Glutamatergic neuron (in vitro differentiated cells): ENCODE results near the gene TMEM120B. TPM values are rescaled to one million over a fixed set of nuclear protein-coding genes. Genes with fewer than 3 reads are reported as not detected.

Experiments used
- DNase-seq: peaks from one replicate; pipeline ENCODE4 v3.0.0; 2022
- H3K27ac Mint-ChIP-seq: one replicate; pipeline ENCODE4 v1.8.0; 2020; ENCODE audit warnings: mild to moderate bottlenecking, mixed read lengths, inconsistent platforms; ENCODE audit not compliant: unreplicated experiment
- H3K27me3 Mint-ChIP-seq: one replicate; pipeline ENCODE4 v1.8.0; 2020; ENCODE audit warnings: mild to moderate bottlenecking, moderate library complexity, mixed read lengths, inconsistent platforms; ENCODE audit not compliant: unreplicated experiment
- H3K36me3 Mint-ChIP-seq: one replicate; pipeline ENCODE4 v1.8.0; 2020; ENCODE audit warnings: mild to moderate bottlenecking, mixed read lengths, inconsistent platforms; ENCODE audit not compliant: unreplicated experiment
- H3K4me1 Mint-ChIP-seq: one replicate; pipeline ENCODE4 v1.8.0; 2020; ENCODE audit warnings: mild to moderate bottlenecking, low read depth, mixed read lengths, inconsistent platforms; ENCODE audit not compliant: unreplicated experiment
- H3K4me3 Mint-ChIP-seq: one replicate; pipeline ENCODE4 v1.8.0; 2020; ENCODE audit warnings: mild to moderate bottlenecking, mixed read lengths, inconsistent platforms; ENCODE audit not compliant: unreplicated experiment
- H3K9me3 Mint-ChIP-seq: one replicate; pipeline ENCODE4 v1.8.0; 2020; ENCODE audit warnings: mild to moderate bottlenecking, moderate library complexity, mixed read lengths, inconsistent platforms; ENCODE audit not compliant: unreplicated experiment
- total RNA-seq: library from RNA; stranded (reverse); fragmentation: NEBNext Ultra II Directional; extraction: Animal tissue kit (Norgen Biotek cat#: 25700); gene quantifications from one replicate; pipeline ENCODE4 v1.2.1, GENCODE V29; 2021; ENCODE audit not compliant: unreplicated experiment
- TF ChIP-seq, protein P1 (sequence below): fragments of 200-600 bp; sonication (generic); IDR thresholded peaks from one replicate; pipeline ENCODE4 v1.5.0; 2021; ENCODE audit not compliant: partially characterized antibody, unreplicated experiment

The TMEM120B gene
- total RNA-seq, 1 donor from 2014 or later: 205 TPM

GRCh38 chr12:121810234-121810817 is 97.8 kb downstream of the TMEM120B start:
- H3K4me1 Mint-ChIP-seq: peaks cover 17% of the 10 kb centered on the region
- peaks cover 11% of the 10 kb centered on the region for H3K27me3 Mint-ChIP-seq
- peaks cover 12% of the 10 kb centered on the region for H3K9me3 Mint-ChIP-seq
- H3K4me3 Mint-ChIP-seq: no peak overlapping the region
- DNase-seq: no peak
- no peak overlapping the region for H3K27ac Mint-ChIP-seq
- peaks cover 5% of the 10 kb centered on the region for H3K36me3 Mint-ChIP-seq
- TF ChIP-seq, protein P1, sequence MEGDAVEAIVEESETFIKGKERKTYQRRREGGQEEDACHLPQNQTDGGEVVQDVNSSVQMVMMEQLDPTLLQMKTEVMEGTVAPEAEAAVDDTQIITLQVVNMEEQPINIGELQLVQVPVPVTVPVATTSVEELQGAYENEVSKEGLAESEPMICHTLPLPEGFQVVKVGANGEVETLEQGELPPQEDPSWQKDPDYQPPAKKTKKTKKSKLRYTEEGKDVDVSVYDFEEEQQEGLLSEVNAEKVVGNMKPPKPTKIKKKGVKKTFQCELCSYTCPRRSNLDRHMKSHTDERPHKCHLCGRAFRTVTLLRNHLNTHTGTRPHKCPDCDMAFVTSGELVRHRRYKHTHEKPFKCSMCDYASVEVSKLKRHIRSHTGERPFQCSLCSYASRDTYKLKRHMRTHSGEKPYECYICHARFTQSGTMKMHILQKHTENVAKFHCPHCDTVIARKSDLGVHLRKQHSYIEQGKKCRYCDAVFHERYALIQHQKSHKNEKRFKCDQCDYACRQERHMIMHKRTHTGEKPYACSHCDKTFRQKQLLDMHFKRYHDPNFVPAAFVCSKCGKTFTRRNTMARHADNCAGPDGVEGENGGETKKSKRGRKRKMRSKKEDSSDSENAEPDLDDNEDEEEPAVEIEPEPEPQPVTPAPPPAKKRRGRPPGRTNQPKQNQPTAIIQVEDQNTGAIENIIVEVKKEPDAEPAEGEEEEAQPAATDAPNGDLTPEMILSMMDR: no peak

- peaks cover 5% of the 10 kb centered on the region for H3K36me3 Mint-ChIP-seq
- no peak for DNase-seq
- H3K4me3 Mint-ChIP-seq: peak overlapping the region; percentile 78
- H3K27ac Mint-ChIP-seq: peak overlapping the region; percentile 19
- peaks cover 9% of the 10 kb centered on the region for H3K9me3 Mint-ChIP-seq
- H3K27me3 Mint-ChIP-seq: peaks cover 13% of the 10 kb centered on the region
- H3K4me1 Mint-ChIP-seq: peaks cover 14% of the 10 kb centered on the region
- TF ChIP-seq, protein P1: no peak
These were observed 98.4 kb downstream of the TMEM120B start for GRCh38 chr12:121810833-121811433.

GRCh38 chr12:121811434-121812319 is 99.1 kb downstream of the TMEM120B start:
- Mint-ChIP-seq H3K36me3 (peaks cover 5% of the 10 kb centered on the region), H3K27ac (peak overlapping the region; percentile 28)

GRCh38 chr12:121812320-121812871 is 99.8 kb downstream of the TMEM120B start:
- no peak overlapping the region for H3K27ac Mint-ChIP-seq
- peaks cover 13% of the 10 kb centered on the region for H3K27me3 Mint-ChIP-seq
- H3K4me3 Mint-ChIP-seq: peak overlapping the region; percentile 82
- H3K9me3 Mint-ChIP-seq: peaks cover 12% of the 10 kb centered on the region
- DNase-seq: peak; percentile 86
- TF ChIP-seq, protein P1: peak; percentile 74
- peaks cover 6% of the 10 kb centered on the region for H3K4me1 Mint-ChIP-seq
- peaks cover 5% of the 10 kb centered on the region for H3K36me3 Mint-ChIP-seq

More at GRCh38 chr12:121811434-121812319, 99.1 kb downstream of the TMEM120B start:
- Mint-ChIP-seq H3K4me1 (peaks cover 8% of the 10 kb centered on the region), H3K27me3 (peaks cover 13% of the 10 kb centered on the region), H3K9me3 (peaks cover 14% of the 10 kb centered on the region), H3K4me3 (peak overlapping the region; percentile 82)
- TF ChIP-seq, protein P1: peak; percentile 100
- peak; percentile 87 for DNase-seq
